IMR-90 (cell line): ENCODE data around the gene MLLT1. TPM values are rescaled to one million over a fixed set of nuclear protein-coding genes. Genes with fewer than 3 reads are reported as not detected.

Source experiments
- ATAC-seq: fragments of 200-7000 bp; cut with Tn5 transposase; 2 replicates; pipeline ENCODE4 v1.9.1; 2020; ENCODE audit warnings: low read depth, mild to moderate bottlenecking, moderate library complexity
- BruUV-seq: library from RNA; stranded (reverse); fragments of 400-500 nt; replicated peaks from 2 replicates; lab custom pipeline; 2021; lab: Mats Ljungman, UMichigan
- CTCF ChIA-PET: fragments of 300-600 bp; formaldehyde crosslinking; extraction: SDS; loops from one replicate; lab custom pipeline; 2021; ENCODE audit warnings: antibody characterized with exemption; lab: Yijun Ruan, JAX
- POLR2A ChIA-PET: fragments of 300-600 bp; sonication (Branson Sonifier 250); formaldehyde crosslinking; loops from one replicate; lab custom pipeline; 2022; ENCODE audit warnings: antibody characterized with exemption; ENCODE audit not compliant: unreplicated experiment; lab: Charles Lee
- DNase-seq: peaks from one replicate; pipeline ENCODE4 v3.0.0; 2013
- H2AFZ ChIP-seq: replicated peaks from 2 replicates; pipeline ENCODE3; 2013; ENCODE audit warnings: low read length, mild to moderate bottlenecking; ENCODE audit not compliant: poor library complexity
- H2AK5ac ChIP-seq: 2 replicates; pipeline ENCODE4 v1.6.1; 2013; ENCODE audit warnings: low read depth, low read length, inconsistent platforms
- H2AK9ac ChIP-seq: replicated peaks from 2 replicates; pipeline ENCODE3; 2013; ENCODE audit warnings: mild to moderate bottlenecking, low read depth, low read length, moderate library complexity; ENCODE audit not compliant: poor library complexity
- H2BK120ac ChIP-seq: 2 replicates; pipeline ENCODE4 v1.6.1; 2013; ENCODE audit warnings: low read depth, low read length, inconsistent platforms
- H2BK15ac ChIP-seq: 3 replicates; pipeline ENCODE4 v1.6.1; 2013; ENCODE audit warnings: low read depth, low read length, inconsistent platforms
- H2BK20ac ChIP-seq: 2 replicates; pipeline ENCODE4 v1.6.1; 2013; ENCODE audit warnings: low read depth, mild to moderate bottlenecking, inconsistent platforms, low read length, moderate library complexity
- H2BK5ac ChIP-seq: 2 replicates; pipeline ENCODE4 v1.6.1; 2013; ENCODE audit warnings: mild to moderate bottlenecking, low read depth, low read length, inconsistent platforms; ENCODE audit not compliant: poor library complexity, severe bottlenecking
- H3K14ac ChIP-seq: replicated peaks from 2 replicates; pipeline ENCODE4 v1.6.1; 2013; ENCODE audit warnings: low read depth, low read length, inconsistent platforms
- H3K18ac ChIP-seq: 2 replicates; pipeline ENCODE4 v1.6.1; 2013; ENCODE audit warnings: low read depth, low read length, control low read depth
- H3K23ac ChIP-seq: 2 replicates; pipeline ENCODE4 v1.6.1; 2013; ENCODE audit warnings: low read depth, low read length, inconsistent platforms
- H3K27ac ChIP-seq: 2 replicates; pipeline ENCODE4 v1.5.1; 2013; ENCODE audit warnings: mild to moderate bottlenecking, control low read depth, low read length; ENCODE audit not compliant: insufficient read depth
- H3K27me3 ChIP-seq: 2 replicates; pipeline ENCODE4 v1.6.1; 2013; ENCODE audit warnings: low read length; ENCODE audit not compliant: control insufficient read depth, insufficient read depth
- H3K36me3 ChIP-seq: 2 replicates; pipeline ENCODE4 v1.6.1; 2013; ENCODE audit warnings: low read length, mixed read lengths; ENCODE audit not compliant: control insufficient read depth, insufficient read depth
- H3K4ac ChIP-seq: 2 replicates; pipeline ENCODE4 v1.6.1; 2013; ENCODE audit warnings: low read depth, low read length, inconsistent platforms
- H3K4me1 ChIP-seq: 2 replicates; pipeline ENCODE4 v1.6.1; 2013; ENCODE audit warnings: low read length, mixed read lengths; ENCODE audit not compliant: control insufficient read depth, insufficient read depth
- H3K4me2 ChIP-seq: 2 replicates; pipeline ENCODE4 v1.6.1; 2013; ENCODE audit warnings: low read depth, mild to moderate bottlenecking, control low read depth, low read length, moderate library complexity
- H3K4me3 ChIP-seq: 2 replicates; pipeline ENCODE4 v1.5.1; 2013; ENCODE audit warnings: low read depth, mild to moderate bottlenecking, control low read depth, low read length, moderate library complexity; ENCODE audit not compliant: insufficient read depth
- H3K56ac ChIP-seq: 2 replicates; pipeline ENCODE4 v1.6.1; 2013; ENCODE audit warnings: low read length, inconsistent platforms; ENCODE audit not compliant: insufficient read depth; ENCODE audit errors: extremely low read depth
- H3K79me1 ChIP-seq, 2 experiments: 2 replicates each; pipeline ENCODE4 v1.6.1; 2013; ENCODE audit warnings: low read length in 2 of 2, inconsistent platforms in 1 of 2, low read depth in 1 of 2
- H3K9ac ChIP-seq: 2 replicates; pipeline ENCODE4 v1.6.1; 2013; ENCODE audit warnings: low read depth, low read length, control low read depth
- H3K9me1 ChIP-seq: 2 replicates; pipeline ENCODE4 v1.6.1; 2013; ENCODE audit warnings: low read length, inconsistent platforms; ENCODE audit not compliant: insufficient read depth
- H3K9me3 ChIP-seq: 2 replicates; pipeline ENCODE4 v1.6.1; 2013; ENCODE audit warnings: low read length; ENCODE audit not compliant: control insufficient read depth, insufficient read depth
- H4K20me1 ChIP-seq: 2 replicates; pipeline ENCODE4 v1.6.1; 2013; ENCODE audit warnings: low read length, inconsistent platforms; ENCODE audit not compliant: insufficient read depth
- H4K5ac ChIP-seq: 2 replicates; pipeline ENCODE4 v1.6.1; 2013; ENCODE audit warnings: mild to moderate bottlenecking, low read depth, low read length, control low read depth
- H4K8ac ChIP-seq, 2 experiments: 2 replicates each; pipeline ENCODE4 v1.6.1; 2013; ENCODE audit warnings: low read depth in 2 of 2, low read length in 2 of 2, control low read depth in 1 of 2, inconsistent platforms in 1 of 2
- H4K91ac ChIP-seq: 2 replicates; pipeline ENCODE4 v1.6.1; 2013; ENCODE audit warnings: low read depth, low read length, inconsistent platforms; ENCODE audit not compliant: insufficient read depth
- BHLHE40 ChIP-seq: fragments of 150-350 bp; IDR thresholded peaks from 2 replicates; pipeline ENCODE4 v1.6.1; 2016; ENCODE audit warnings: mild to moderate bottlenecking, low read depth, low read length
- CEBPB ChIP-seq: IDR thresholded peaks from 2 replicates; pipeline ENCODE4 v1.6.1; 2012; ENCODE audit warnings: low read depth, low read length, improper control_type of control experiment
- CHD1 ChIP-seq: IDR thresholded peaks from 2 replicates; pipeline ENCODE4 v1.6.1; 2012; ENCODE audit warnings: low read depth, low read length, improper control_type of control experiment
- CTCF ChIP-seq: conservative IDR thresholded peaks from 2 replicates; pipeline ENCODE4 v1.5.1; 2012; ENCODE audit warnings: mild to moderate bottlenecking, low read depth, low read length, improper control_type of control experiment
- ELK1 ChIP-seq: fragments of 150-350 bp; IDR thresholded peaks from 2 replicates; pipeline ENCODE4 v1.6.1; 2016; ENCODE audit warnings: low read depth, mild to moderate bottlenecking, low read length, moderate library complexity, borderline replicate concordance
- FOS ChIP-seq: fragments of 150-350 bp; IDR thresholded peaks from 2 replicates; pipeline ENCODE4 v1.6.1; 2016; ENCODE audit warnings: low read depth, low read length
- MAFK ChIP-seq: IDR thresholded peaks from 2 replicates; pipeline ENCODE4 v1.6.1; 2012; ENCODE audit warnings: low read depth, low read length, improper control_type of control experiment
- MAZ ChIP-seq: IDR thresholded peaks from 2 replicates; pipeline ENCODE4 v1.6.1; 2012; ENCODE audit warnings: low read depth, mild to moderate bottlenecking, low read length, improper control_type of control experiment, moderate library complexity, borderline replicate concordance
- MXI1 ChIP-seq: IDR thresholded peaks from 2 replicates; pipeline ENCODE4 v1.6.1; 2012; ENCODE audit warnings: low read depth, mild to moderate bottlenecking, low read length, moderate library complexity, borderline replicate concordance
- NFE2L2 ChIP-seq: fragments of 150-350 bp; IDR thresholded peaks from 2 replicates; pipeline ENCODE4 v1.6.1; 2016; ENCODE audit warnings: low read depth, mild to moderate bottlenecking, low read length
- POLR2A ChIP-seq: IDR thresholded peaks from 2 replicates; pipeline ENCODE4 v1.6.1; 2012; ENCODE audit warnings: mild to moderate bottlenecking, low read depth, low read length
- RAD21 ChIP-seq: IDR thresholded peaks from 2 replicates; pipeline ENCODE4 v1.6.1; 2012; ENCODE audit warnings: low read length, improper control_type of control experiment
- RCOR1 ChIP-seq: IDR thresholded peaks from 2 replicates; pipeline ENCODE4 v1.6.1; 2012; ENCODE audit warnings: mild to moderate bottlenecking, low read length, improper control_type of control experiment; ENCODE audit not compliant: insufficient replicate concordance
- RFX5 ChIP-seq: IDR thresholded peaks from 2 replicates; pipeline ENCODE4 v1.8.0; 2012; ENCODE audit warnings: low read depth, mild to moderate bottlenecking, low read length, moderate library complexity
- SMC3 ChIP-seq: fragments of 150-350 bp; IDR thresholded peaks from 2 replicates; pipeline ENCODE4 v1.6.1; 2016; ENCODE audit warnings: low read depth, mild to moderate bottlenecking, antibody characterized with exemption, low read length, moderate library complexity
- USF2 ChIP-seq: fragments of 150-350 bp; IDR thresholded peaks from 2 replicates; pipeline ENCODE4 v1.6.1; 2017; ENCODE audit warnings: mild to moderate bottlenecking, antibody characterized with exemption, low read length, low read depth
- WGBS, 2 experiments: methylation state at CpG; one replicate each; pipeline versions ENCODE4 v1.1.5 to v1.1.7; 2013; ENCODE audit warnings: missing lambda C conversion rate in 2 of 2; ENCODE audit not compliant: insufficient read length in 1 of 2; ENCODE audit errors: extremely low coverage in 2 of 2; 5-methylcytosine and 5-hydroxymethylcytosine counted together
- dilution Hi-C: fragments of 300-500 bp; cut with HindIII; formaldehyde crosslinking; loops from one replicate; pipeline ENCODE4 v1.14.3; 2018; ENCODE audit warnings: low sequenced_read_pairs; ENCODE audit not compliant: unreplicated experiment
- in situ Hi-C: fragments of 300-500 bp; cut with MboI; formaldehyde crosslinking; loops from 3 replicates; pipeline ENCODE4 v1.14.3; 2019; ENCODE audit warnings: low sequenced_read_pairs, inconsistent platforms, mixed read lengths
- intact Hi-C: fragments of 100-400 bp; cut with micrococcal nuclease; formaldehyde crosslinking; loops from 2 replicates; pipeline ENCODE4 v1.10.0; 2022
- polyA plus RNA-seq, 3 experiments: library from polyadenylated mRNA; depleted of rRNA; stranded (reverse); fragments of >200 nt; gene quantifications; 2 replicates each; pipeline ENCODE4 v1.2.3, GENCODE V29; 2012; ENCODE audit warnings: low replicate concordance in 1 of 3
- total RNA-seq: library from RNA; depleted of rRNA; stranded (reverse); fragments of >200 nt; gene quantifications from 2 replicates; pipeline ENCODE4 v1.2.3, GENCODE V29; 2012

Gene MLLT1
- total and polyA plus RNA-seq, 2 of the 4 experiments (the other 2 are of a cell fraction) = 1.3 to 30.6 TPM

DNA sequence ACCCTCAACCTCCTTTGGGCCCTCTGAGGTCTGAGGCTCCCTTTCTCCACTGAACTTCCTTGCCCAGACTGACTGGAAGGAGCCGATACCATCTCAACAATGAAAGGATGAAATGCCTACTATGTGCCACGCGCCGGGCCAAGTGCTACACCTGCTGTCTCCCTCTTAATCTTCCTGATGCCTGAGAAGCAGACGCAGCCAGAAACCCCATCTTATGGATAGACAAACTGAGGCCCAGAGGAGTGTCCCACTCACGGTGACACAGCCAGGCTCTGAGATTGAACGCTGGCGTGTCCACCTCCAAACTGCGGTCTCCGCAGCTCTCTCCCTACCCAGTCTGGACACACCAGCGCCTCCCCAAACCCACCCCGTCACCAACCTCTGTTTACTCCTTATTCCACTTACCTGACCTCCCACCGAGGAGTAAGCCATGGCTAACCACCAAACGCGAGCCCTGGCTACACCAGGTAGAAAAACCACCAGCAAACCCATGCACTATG, 20.9 kb downstream of the MLLT1 start:
- H2AK9ac ChIP-seq = peak overlapping the region; percentile 75
- POLR2A ChIA-PET = no interaction called here
- H2BK15ac ChIP-seq = no peak overlapping the region
- H4K20me1 ChIP-seq = peaks cover 67% of the 10 kb centered on the region
- H3K9me1 ChIP-seq = peaks cover 17% of the 10 kb centered on the region
- no peak overlapping the region for H4K5ac ChIP-seq
- in situ Hi-C loops (no loop called here), intact Hi-C loops (no loop called here), dilution Hi-C loops (no loop called here)
- peaks cover 54% of the 10 kb centered on the region for H3K36me3 ChIP-seq
- no peak overlapping the region for H2BK20ac ChIP-seq
- H2AFZ ChIP-seq = no peak overlapping the region
- H3K9ac ChIP-seq = no peak overlapping the region
- no peak overlapping the region for H4K8ac ChIP-seq
- H3K4ac ChIP-seq = peak overlapping the region; percentile 49
- H3K23ac ChIP-seq = no peak overlapping the region
- H3K18ac ChIP-seq = no peak overlapping the region; the same call in 1 of the 2 replicates
- no peak overlapping the region; the same call in 1 of the 2 replicates for H3K4me2 ChIP-seq
- H2BK120ac ChIP-seq = no peak overlapping the region
- H4K91ac ChIP-seq = no peak overlapping the region; the same call in 1 of the 2 replicates
- peaks cover 16% of the 10 kb centered on the region for H3K4me1 ChIP-seq
- DNase-seq = no peak
- H3K79me1 ChIP-seq = peaks cover 45 to 86% of the 10 kb centered on the region in 2 experiments
- 80% methylated on average over 7 of the region's 15 CpGs; no CpG with 5 or more reads in 1 of the 2 experiments for WGBS, 2 experiments
- H2AK5ac ChIP-seq = peak overlapping the region; percentile 40; the same call in 1 of the 2 replicates
- no peak for TF ChIP-seq NFE2L2
- no peak for TF ChIP-seq RFX5
- no peak for TF ChIP-seq MXI1
- TF ChIP-seq BHLHE40 = no peak
- no peak for TF ChIP-seq POLR2A
- TF ChIP-seq CTCF = no peak
- no peak for TF ChIP-seq MAZ
- no peak for TF ChIP-seq ELK1
- TF ChIP-seq SMC3 = no peak
- no peak for TF ChIP-seq RAD21
- TF ChIP-seq RCOR1 = no peak
- TF ChIP-seq FOS = no peak
- TF ChIP-seq MAFK = no peak
- TF ChIP-seq USF2 = no peak
- no peak for TF ChIP-seq CEBPB
- TF ChIP-seq CHD1 = no peak
- no peak overlapping the region for H3K4me3 ChIP-seq
- BruUV-seq = no TSS peak
- H3K9me3 ChIP-seq = no peaks in the 10 kb centered on the region
- H2BK5ac ChIP-seq = no peak overlapping the region
- H3K56ac ChIP-seq = no peak overlapping the region
- no peaks in the 10 kb centered on the region for H3K27me3 ChIP-seq
- peak overlapping the region; percentile 69; the same call in 1 of the 2 replicates for H3K27ac ChIP-seq
- CTCF ChIA-PET = interaction anchor here (0.7 to 1.0 kb wide), 3 partner anchors 31 to 1569 kb away, joined by 3 to 6 read pairs (median 3); no protein-coding TSS in a partner anchor
- peak overlapping the region; percentile 62; the same call in 1 of the 2 replicates for H3K14ac ChIP-seq
- no peak for ATAC-seq
